GM23338 (cell line): ENCODE measurements around the gene KCNH6. TPM values are rescaled to one million over a fixed set of nuclear protein-coding genes. Genes with fewer than 3 reads are reported as not detected.

Experiments used
- ATAC-seq: fragments of 200-7000 bp; cut with Tn5 transposase; 3 replicates; pipeline ENCODE4 v1.9.1; 2020
- DNase-seq: peaks from one replicate; pipeline ENCODE4 v3.0.0-alpha.2; 2015; ENCODE audit warnings: low spot score
- H2AFZ ChIP-seq: fragments of 200-600 bp; sonication (generic); 2 replicates; pipeline ENCODE4 v1.8.0; 2016; ENCODE audit warnings: antibody characterized with exemption, mild to moderate bottlenecking, moderate library complexity
- H3F3A ChIP-seq: fragments of 200-600 bp; sonication (generic); replicated peaks from 2 replicates; pipeline ENCODE4 v1.8.0; 2017; ENCODE audit warnings: antibody characterized with exemption, mixed run types, low read depth
- H3K27ac ChIP-seq: fragments of 200-600 bp; sonication (generic); 2 replicates; pipeline ENCODE4 v1.6.1; 2016; ENCODE audit warnings: low read depth
- H3K27me3 ChIP-seq: fragments of 200-600 bp; sonication (generic); 2 replicates; pipeline ENCODE4 v1.8.0; 2016; ENCODE audit warnings: mild to moderate bottlenecking, mixed run types, moderate library complexity; ENCODE audit not compliant: insufficient read depth
- H3K36me3 ChIP-seq: fragments of 200-600 bp; sonication (generic); 2 replicates; pipeline ENCODE4 v1.8.0; 2016; ENCODE audit warnings: mild to moderate bottlenecking; ENCODE audit not compliant: insufficient read depth
- H3K4me1 ChIP-seq: fragments of 200-600 bp; sonication (generic); 2 replicates; pipeline ENCODE4 v1.8.0; 2016; ENCODE audit warnings: mild to moderate bottlenecking, moderate library complexity; ENCODE audit not compliant: insufficient read depth
- H3K4me2 ChIP-seq: fragments of 200-600 bp; sonication (generic); 2 replicates; pipeline ENCODE4 v1.7.1; 2017; ENCODE audit warnings: mixed run types
- H3K4me3 ChIP-seq: fragments of 200-600 bp; sonication (generic); 2 replicates; pipeline ENCODE4 v1.6.1; 2016; ENCODE audit warnings: mixed run types
- H3K79me2 ChIP-seq: fragments of 200-600 bp; sonication (generic); replicated peaks from 2 replicates; pipeline ENCODE4 v1.8.0; 2017; ENCODE audit warnings: mild to moderate bottlenecking; ENCODE audit not compliant: insufficient read depth
- H3K9me2 ChIP-seq: fragments of 200-600 bp; sonication (generic); 2 replicates; pipeline ENCODE4 v1.8.0; 2017; ENCODE audit not compliant: insufficient read depth
- H4K20me1 ChIP-seq: fragments of 200-600 bp; sonication (generic); replicated peaks from 2 replicates; pipeline ENCODE4 v1.8.0; 2017; ENCODE audit warnings: mild to moderate bottlenecking; ENCODE audit not compliant: insufficient read depth
- H3K27ac Mint-ChIP-seq: 2 replicates; pipeline ENCODE4 v1.8.0; 2020; ENCODE audit warnings: inconsistent platforms, mild to moderate bottlenecking, moderate library complexity, mixed read lengths
- H3K27me3 Mint-ChIP-seq: 3 replicates; pipeline ENCODE4 v1.8.0; 2022; ENCODE audit warnings: low read depth, mild to moderate bottlenecking, moderate library complexity, mixed read lengths, inconsistent platforms; ENCODE audit not compliant: insufficient read depth, poor library complexity
- H3K36me3 Mint-ChIP-seq: 3 replicates; pipeline ENCODE4 v1.8.0; 2021; ENCODE audit warnings: low read depth, mild to moderate bottlenecking, inconsistent platforms, moderate library complexity, mixed read lengths
- H3K4me1 Mint-ChIP-seq: 3 replicates; pipeline ENCODE4 v1.8.0; 2020; ENCODE audit warnings: mild to moderate bottlenecking, inconsistent platforms, mixed read lengths
- H3K4me3 Mint-ChIP-seq: 3 replicates; pipeline ENCODE4 v1.8.0; 2021; ENCODE audit warnings: moderate library complexity, mild to moderate bottlenecking, inconsistent platforms, mixed read lengths
- H3K9me3 Mint-ChIP-seq: 3 replicates; pipeline ENCODE4 v1.8.0; 2020; ENCODE audit warnings: moderate library complexity, mild to moderate bottlenecking, inconsistent platforms, mixed read lengths
- CREB1 ChIP-seq: fragments of 250-450 bp; sonication (Bioruptor Pico); IDR thresholded peaks from 2 replicates; pipeline ENCODE4 v1.5.0; 2020; ENCODE audit warnings: low read depth, mild to moderate bottlenecking, moderate library complexity
- JUNB ChIP-seq: IDR thresholded peaks from one replicate; pipeline ENCODE4 v1.6.1; 2016; ENCODE audit warnings: antibody characterized with exemption; ENCODE audit not compliant: unreplicated experiment
- POLR2AphosphoS5 ChIP-seq: IDR thresholded peaks from 2 replicates; pipeline ENCODE4 v1.6.1; 2016; ENCODE audit warnings: antibody characterized with exemption, low read depth
- REST ChIP-seq: IDR thresholded peaks from one replicate; pipeline ENCODE4 v1.6.1; 2018; ENCODE audit warnings: antibody characterized with exemption; ENCODE audit not compliant: unreplicated experiment
- STAT1 ChIP-seq: IDR thresholded peaks from one replicate; pipeline ENCODE4 v1.6.1; 2016; ENCODE audit warnings: antibody characterized with exemption; ENCODE audit not compliant: unreplicated experiment
- ZNF462 ChIP-seq: fragments of 250-450 bp; sonication (Bioruptor Pico); IDR thresholded peaks from 2 replicates; pipeline ENCODE4 v1.5.0; 2020; ENCODE audit warnings: mild to moderate bottlenecking, moderate library complexity
- polyA plus RNA-seq: library from polyadenylated mRNA; unstranded; fragments of >200 nt; fragmentation: Nextera tagmentation; extraction: Ambion mirVana; gene quantifications from 2 replicates; pipeline ENCODE4 v1.2.1, GENCODE V29; 2016
- total RNA-seq: library from RNA; depleted of rRNA; stranded (reverse); fragments of >200 nt; shearing (Covaris generic); gene quantifications from 2 replicates; pipeline ENCODE4 v1.2.3, GENCODE V29; 2014

The KCNH6 gene
- total and polyA plus RNA-seq, 2 experiments from 2014 or later: 1.3 to 2.8 TPM

GRCh38 chr17:63542942-63543821 is 20.0 kb downstream of the KCNH6 start:
- Histone ChIP-seq H3K4me2 (no peak overlapping the region), H3K9me2 (no peaks in the 10 kb centered on the region)
- peak; percentile 5; the same call in 1 of the 3 replicates for ATAC-seq

GRCh38 chr17:63543822-63544420 is 20.8 kb downstream of the KCNH6 start:
- no peaks in the 10 kb centered on the region; the same call in 1 of the 3 replicates for H3K36me3 Mint-ChIP-seq
- Histone ChIP-seq H3K27ac (no peak overlapping the region), H2AFZ (no peak overlapping the region), H3K4me3 (no peak overlapping the region), H3K79me2 (0 out of 2 replicates have a peak, but pooled peaks cover 1% of the 10 kb centered on the region), H3K4me1 (peaks cover 6% of the 10 kb centered on the region), H3F3A (no peaks in the 10 kb centered on the region; the same call in 1 of the 2 replicates), H3K4me2 (no peak overlapping the region), H3K36me3 (no peaks in the 10 kb centered on the region), H4K20me1 (no peaks in the 10 kb centered on the region), H3K27me3 (peaks cover 10% of the 10 kb centered on the region), H3K9me2 (no peaks in the 10 kb centered on the region)
- H3K27me3 Mint-ChIP-seq: peaks cover 19% of the 10 kb centered on the region
- DNase-seq: no peak
- H3K9me3 Mint-ChIP-seq: no peaks in the 10 kb centered on the region
- no peak overlapping the region for H3K4me3 Mint-ChIP-seq
- ATAC-seq: peak; percentile 11; the same call in 1 of the 3 replicates
- no peak overlapping the region for H3K27ac Mint-ChIP-seq
- H3K4me1 Mint-ChIP-seq: peaks cover 20% of the 10 kb centered on the region
- TF ChIP-seq ZNF462 (no peak), JUNB (no peak), CREB1 (CRISPR knock-in tag) (no peak), POLR2AphosphoS5 (no peak)

More at GRCh38 chr17:63542942-63543821, 20.0 kb downstream of the KCNH6 start:
- H3F3A ChIP-seq: no peaks in the 10 kb centered on the region
- no peaks in the 10 kb centered on the region for H3K36me3 ChIP-seq
- no peaks in the 10 kb centered on the region for H3K79me2 ChIP-seq
- Mint-ChIP-seq H3K27me3 (peaks cover 24% of the 10 kb centered on the region), H3K27ac (0 out of 2 replicates have a peak overlapping the region, but pooled peaks have one; percentile 9), H3K4me3 (no peak overlapping the region; the same call in 2 of the 3 replicates), H3K9me3 (no peaks in the 10 kb centered on the region), H3K4me1 (peaks cover 23% of the 10 kb centered on the region), H3K36me3 (no peaks in the 10 kb centered on the region; the same call in 1 of the 3 replicates)
- peaks cover 7% of the 10 kb centered on the region; the same call in 1 of the 2 replicates for H3K4me1 ChIP-seq
- no peak for TF ChIP-seq STAT1
- TF ChIP-seq REST: no peak
- peak; percentile 24 for DNase-seq
- no peaks in the 10 kb centered on the region for H4K20me1 ChIP-seq
- peaks cover 18% of the 10 kb centered on the region for H3K27me3 ChIP-seq
- H3K4me3 ChIP-seq: no peak overlapping the region
- no peak overlapping the region for H3K27ac ChIP-seq
- H2AFZ ChIP-seq: no peak overlapping the region
